K562 (cell line): Measurements from ENCODE around the gene CTNNA3. TPM values are rescaled to one million over a fixed set of nuclear protein-coding genes. Genes with fewer than 3 reads are reported as not detected.

ENCODE experiments used
- ATAC-seq: fragments of 200-7000 bp; cut with Tn5 transposase; 3 replicates; pipeline ENCODE4 v1.9.1; 2020; ENCODE audit warnings: moderate library complexity
- BruUV-seq: library from RNA; stranded (reverse); fragments of 400-500 nt; replicated peaks from 2 replicates; lab custom pipeline; 2021; lab: Mats Ljungman, UMichigan
- CTCF ChIA-PET: fragments of 300-600 bp; formaldehyde crosslinking; extraction: SDS; loops from one replicate; lab custom pipeline; 2021; ENCODE audit warnings: low intra/inter-chr PET ratio; lab: Yijun Ruan, JAX
- POLR2A ChIA-PET: fragments of 300-600, 350-650 bp; sonication (Branson Sonifier 250); formaldehyde crosslinking; extraction: SDS; loops from one replicate; lab custom pipeline; 2021; ENCODE audit warnings: antibody characterized with exemption, inconsistent platforms; lab: Yijun Ruan, JAX
- DNase-seq, 4 experiments: peaks; one replicate each; pipeline versions ENCODE4 v3.0.0 to v3.0.0-alpha.2; 2011 to 2018; ENCODE audit warnings: low spot score in 3 of 4, mixed read lengths in 3 of 4; ENCODE audit errors: extremely low read depth in 1 of 4
- FAIRE-seq: peaks from 2 replicates; lab custom pipeline; 2011; peaks lifted over from hg19 to GRCh38; lab: Jason Lieb, UNC
- H2AFZ ChIP-seq: 2 replicates; pipeline ENCODE4 v1.6.0; 2011; ENCODE audit warnings: low read depth, low read length, control low read depth, inconsistent platforms
- H3K27ac ChIP-seq: fragments of 200-600 bp; 3 replicates; pipeline ENCODE4 v1.8.0; 2011; ENCODE audit warnings: low read depth, mild to moderate bottlenecking, control low read depth, inconsistent platforms, low read length, moderate library complexity, mixed read lengths; ENCODE audit errors: extremely low read depth
- H3K27me3 ChIP-seq, 2 experiments: fragments of 300-600 bp in 1 of 2; 2 replicates in 1 of 2; 3 replicates in 1 of 2; pipeline versions ENCODE4 v1.6.0 to v1.8.0; 2011; ENCODE audit warnings: inconsistent platforms in 2 of 2, low read length in 2 of 2, mild to moderate bottlenecking in 1 of 2, mixed read lengths in 1 of 2, moderate library complexity in 1 of 2; ENCODE audit not compliant: control insufficient read depth in 2 of 2, insufficient read depth in 2 of 2
- H3K36me3 ChIP-seq: fragments of 300-600 bp; 3 replicates; pipeline ENCODE4 v1.8.0; 2011; ENCODE audit warnings: mild to moderate bottlenecking, low read length, inconsistent platforms; ENCODE audit not compliant: control insufficient read depth, insufficient read depth
- H3K4me1 ChIP-seq, 2 experiments: fragments of 200-600 bp in 1 of 2; replicated peaks in 1 of 2; 2 replicates in 1 of 2; 3 replicates in 1 of 2; pipeline versions ENCODE4 v1.5.1 to v1.8.0; 2011; ENCODE audit warnings: inconsistent platforms in 2 of 2, low read length in 2 of 2, mild to moderate bottlenecking in 1 of 2, mixed read lengths in 1 of 2, moderate library complexity in 1 of 2; ENCODE audit not compliant: control insufficient read depth in 2 of 2, insufficient read depth in 2 of 2
- H3K4me2 ChIP-seq: 2 replicates; pipeline ENCODE4 v1.6.1; 2011; ENCODE audit warnings: low read length, control low read depth, inconsistent platforms, mixed read lengths; ENCODE audit not compliant: insufficient read depth
- H3K4me3 ChIP-seq: fragments of 200-600 bp; sonication (generic), shearing (Covaris generic); 2 replicates; pipeline ENCODE4 v1.5.1; 2016; ENCODE audit warnings: control low read depth, inconsistent platforms
- H3K79me2 ChIP-seq: fragments of 200-600 bp; 3 replicates; pipeline ENCODE4 v1.8.0; 2011; ENCODE audit warnings: low read length, inconsistent platforms; ENCODE audit not compliant: control insufficient read depth, insufficient read depth
- H3K9ac ChIP-seq, 2 experiments: 2 replicates each; pipeline versions ENCODE4 v1.6.0 to v1.6.1; 2011; ENCODE audit warnings: low read depth in 2 of 2, low read length in 2 of 2, control low read depth in 1 of 2, inconsistent platforms in 1 of 2, mild to moderate bottlenecking in 1 of 2, mixed read lengths in 1 of 2; ENCODE audit not compliant: insufficient read depth in 1 of 2
- H3K9me1 ChIP-seq: one replicate; pipeline ENCODE4 v1.6.0; 2011; ENCODE audit warnings: inconsistent platforms, mild to moderate bottlenecking, low read length, moderate library complexity; ENCODE audit not compliant: control insufficient read depth, insufficient read depth
- H3K9me3 ChIP-seq: replicated peaks from 2 replicates; pipeline ENCODE4 v1.5.1; 2011; ENCODE audit warnings: low read depth, low read length, inconsistent platforms; ENCODE audit not compliant: control insufficient read depth, insufficient read depth
- H4K20me1 ChIP-seq: replicated peaks from 2 replicates; pipeline ENCODE4 v1.6.1; 2011; ENCODE audit warnings: low read length, inconsistent platforms, mixed read lengths; ENCODE audit not compliant: control insufficient read depth, insufficient read depth
- ADNP ChIP-seq: fragments of 200-800 bp; sonication (Bioruptor generic); IDR thresholded peaks from 2 replicates; pipeline ENCODE4 v1.6.1; 2016; ENCODE audit warnings: missing genetic modification characterization, missing compliant biosample characterization
- GTF2E2 ChIP-seq: fragments of 200-800 bp; sonication (Bioruptor generic); IDR thresholded peaks from 2 replicates; pipeline ENCODE4 v1.6.1; 2016; ENCODE audit warnings: missing genetic modification characterization, missing compliant biosample characterization
- MBD1 ChIP-seq: fragments of 250-450 bp; sonication (Bioruptor Pico); IDR thresholded peaks from 2 replicates; pipeline ENCODE4 v1.8.0; 2022; ENCODE audit warnings: inconsistent platforms
- NFIX ChIP-seq: fragments of 250-450 bp; sonication (Bioruptor Pico); IDR thresholded peaks from 2 replicates; pipeline ENCODE4 v1.4.0; 2020; ENCODE audit warnings: low read depth, mild to moderate bottlenecking, moderate library complexity
- NRF1 ChIP-seq, 2 experiments: fragments of 450-650 bp; IDR thresholded peaks in 1 of 2; conservative IDR thresholded peaks in 1 of 2; 2 replicates each; pipeline ENCODE4 v1.6.1; 2014; ENCODE audit warnings: mild to moderate bottlenecking in 2 of 2
- PKNOX1 ChIP-seq: fragments of 450-650 bp; IDR thresholded peaks from 2 replicates; pipeline ENCODE4 v1.6.1; 2016
- ZFX ChIP-seq: sonication (generic); formaldehyde crosslinking; IDR thresholded peaks from 2 replicates; pipeline ENCODE4 v1.8.0; 2022; ENCODE audit warnings: mild to moderate bottlenecking, missing genetic modification reagents, moderate library complexity
- ZKSCAN8 ChIP-seq: fragments of 200-800 bp; sonication (Bioruptor generic); IDR thresholded peaks from 2 replicates; pipeline ENCODE4 v1.6.1; 2016; ENCODE audit warnings: missing genetic modification characterization, missing compliant biosample characterization
- ZNF274 ChIP-seq: IDR thresholded peaks from 2 replicates; pipeline ENCODE4 v1.6.1; 2011; ENCODE audit warnings: low read depth, mild to moderate bottlenecking, low read length, moderate library complexity, borderline replicate concordance
- ZNF445 ChIP-seq: fragments of 250-450 bp; sonication (Bioruptor Pico); IDR thresholded peaks from 2 replicates; pipeline ENCODE4 v1.4.0; 2020; ENCODE audit warnings: low read depth, mild to moderate bottlenecking, moderate library complexity
- WGBS: fragments of 100-300 bp; shearing (Covaris generic); methylation state at CpG from one replicate; pipeline ENCODE4 v1.1.6; 2016; ENCODE audit warnings: low coverage, mixed read lengths; ENCODE audit not compliant: insufficient coverage; ENCODE audit errors: missing lambda C conversion rate; 5-methylcytosine and 5-hydroxymethylcytosine counted together
- in situ Hi-C: fragments of 300-500 bp; cut with MboI; formaldehyde crosslinking; loops from 4 replicates; pipeline ENCODE4 v1.15.0; 2018; ENCODE audit warnings: inconsistent platforms, mixed read lengths
- intact Hi-C: fragments of 100-400 bp; cut with micrococcal nuclease; formaldehyde crosslinking; loops from 2 replicates; pipeline ENCODE4 v1.14.2; 2022
- polyA plus RNA-seq, 8 experiments: library from polyadenylated mRNA; depleted of rRNA in 4 of 8; stranded (reverse) in 5 of 8; unstranded in 3 of 8; fragments of >200 nt; fragmentation: Nextera tagmentation in 2 of 8; fragmentation: Illumina TruSeq in 1 of 8; extraction: Ambion mirVana in 2 of 8; extraction: Trizol in 1 of 8; gene quantifications; 2 replicates each; pipeline versions ENCODE4 v1.2.1 to v1.2.3, GENCODE V29; 2011 to 2014; ENCODE audit warnings: inconsistent platforms in 1 of 8, missing spikeins in 1 of 8
- total RNA-seq, 7 experiments: library from RNA; depleted of rRNA in 6 of 7; stranded (reverse); fragments of >200 nt in 6 of 7; fragmentation: Illumina TruSeq in 2 of 7; extraction: Trizol in 2 of 7; gene quantifications; 2 replicates each; pipeline versions ENCODE4 v1.2.1 to v1.2.3, GENCODE V29; 2011 to 2021; ENCODE audit warnings: low replicate concordance in 1 of 7
- TF ChIP-seq, protein P1 (sequence below): fragments of 200-400 bp; formaldehyde crosslinking; IDR thresholded peaks from 2 replicates; pipeline ENCODE4 v1.6.1; 2017; ENCODE audit warnings: mild to moderate bottlenecking, low read depth, low read length, moderate library complexity
- TF ChIP-seq, protein P2 (sequence below): fragments of 150-350 bp; conservative IDR thresholded peaks from 2 replicates; pipeline ENCODE4 v1.6.1; 2014; ENCODE audit warnings: low read length

The CTNNA3 gene
- total and polyA plus RNA-seq, 9 of the 15 experiments (the other 6 are each of a cell fraction or from before 2014, with no cell fraction given) = 0.04 TPM; not detected in 8

DNA sequence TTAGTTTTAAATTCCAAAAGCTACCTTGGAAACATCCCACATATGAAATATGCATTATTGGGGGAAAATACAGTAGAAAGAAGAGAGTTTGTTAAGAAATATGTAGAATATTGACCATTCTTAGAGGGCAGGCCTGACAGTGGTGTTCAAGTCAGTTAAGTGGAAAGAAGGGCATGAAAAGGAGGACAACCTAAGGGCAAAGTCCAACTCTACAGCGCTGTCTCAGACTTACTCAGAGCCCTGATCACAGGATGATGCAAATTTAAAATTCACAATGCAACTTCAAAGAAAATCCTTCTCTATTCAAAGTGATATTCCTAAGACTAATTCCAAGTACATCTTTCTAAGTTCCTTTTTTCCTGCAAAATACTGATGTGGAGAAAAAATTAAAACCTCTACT lies 909.3 kb downstream of the CTNNA3 start:
- BruUV-seq = no TSS peak
- TF ChIP-seq PKNOX1 (no peak), ZNF445 (CRISPR knock-in tag) (no peak), ADNP (tag) (no peak), MBD1 (CRISPR knock-in tag) (no peak), ZNF274 (no peak), ZFX (CRISPR knock-in tag) (no peak), GTF2E2 (tag) (no peak), ZKSCAN8 (CRISPR knock-in tag) (no peak), NRF1 (conservative IDR thresholded peaks at IDR 0.05 in 1 of 2, IDR thresholded peaks at IDR 0.05 in 1 of 2) (no peak), NFIX (no peak)
- TF ChIP-seq, protein P1, sequence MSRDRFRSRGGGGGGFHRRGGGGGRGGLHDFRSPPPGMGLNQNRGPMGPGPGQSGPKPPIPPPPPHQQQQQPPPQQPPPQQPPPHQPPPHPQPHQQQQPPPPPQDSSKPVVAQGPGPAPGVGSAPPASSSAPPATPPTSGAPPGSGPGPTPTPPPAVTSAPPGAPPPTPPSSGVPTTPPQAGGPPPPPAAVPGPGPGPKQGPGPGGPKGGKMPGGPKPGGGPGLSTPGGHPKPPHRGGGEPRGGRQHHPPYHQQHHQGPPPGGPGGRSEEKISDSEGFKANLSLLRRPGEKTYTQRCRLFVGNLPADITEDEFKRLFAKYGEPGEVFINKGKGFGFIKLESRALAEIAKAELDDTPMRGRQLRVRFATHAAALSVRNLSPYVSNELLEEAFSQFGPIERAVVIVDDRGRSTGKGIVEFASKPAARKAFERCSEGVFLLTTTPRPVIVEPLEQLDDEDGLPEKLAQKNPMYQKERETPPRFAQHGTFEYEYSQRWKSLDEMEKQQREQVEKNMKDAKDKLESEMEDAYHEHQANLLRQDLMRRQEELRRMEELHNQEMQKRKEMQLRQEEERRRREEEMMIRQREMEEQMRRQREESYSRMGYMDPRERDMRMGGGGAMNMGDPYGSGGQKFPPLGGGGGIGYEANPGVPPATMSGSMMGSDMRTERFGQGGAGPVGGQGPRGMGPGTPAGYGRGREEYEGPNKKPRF = no peak
- TF ChIP-seq, protein P2, sequence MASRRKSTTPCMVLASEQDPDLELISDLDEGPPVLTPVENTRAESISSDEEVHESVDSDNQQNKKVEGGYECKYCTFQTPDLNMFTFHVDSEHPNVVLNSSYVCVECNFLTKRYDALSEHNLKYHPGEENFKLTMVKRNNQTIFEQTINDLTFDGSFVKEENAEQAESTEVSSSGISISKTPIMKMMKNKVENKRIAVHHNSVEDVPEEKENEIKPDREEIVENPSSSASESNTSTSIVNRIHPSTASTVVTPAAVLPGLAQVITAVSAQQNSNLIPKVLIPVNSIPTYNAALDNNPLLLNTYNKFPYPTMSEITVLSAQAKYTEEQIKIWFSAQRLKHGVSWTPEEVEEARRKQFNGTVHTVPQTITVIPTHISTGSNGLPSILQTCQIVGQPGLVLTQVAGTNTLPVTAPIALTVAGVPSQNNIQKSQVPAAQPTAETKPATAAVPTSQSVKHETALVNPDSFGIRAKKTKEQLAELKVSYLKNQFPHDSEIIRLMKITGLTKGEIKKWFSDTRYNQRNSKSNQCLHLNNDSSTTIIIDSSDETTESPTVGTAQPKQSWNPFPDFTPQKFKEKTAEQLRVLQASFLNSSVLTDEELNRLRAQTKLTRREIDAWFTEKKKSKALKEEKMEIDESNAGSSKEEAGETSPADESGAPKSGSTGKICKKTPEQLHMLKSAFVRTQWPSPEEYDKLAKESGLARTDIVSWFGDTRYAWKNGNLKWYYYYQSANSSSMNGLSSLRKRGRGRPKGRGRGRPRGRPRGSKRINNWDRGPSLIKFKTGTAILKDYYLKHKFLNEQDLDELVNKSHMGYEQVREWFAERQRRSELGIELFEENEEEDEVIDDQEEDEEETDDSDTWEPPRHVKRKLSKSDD = no peak
- FAIRE-seq (no peak), DNase-seq (no peak), ATAC-seq (no peak)
- 0% methylated on average over 1 of the region's 1 CpG for WGBS
- Histone ChIP-seq H3K79me2 (no peaks in the 10 kb centered on the region), H3K9ac (no peak overlapping the region), H3K27ac (no peak overlapping the region), H3K4me3 (no peak overlapping the region), H2AFZ (no peak overlapping the region), H3K27me3 (no peaks in the 10 kb centered on the region), H3K4me2 (no peak overlapping the region), H3K4me1 (no peaks in the 10 kb centered on the region), H3K9me3 (peaks cover 2% of the 10 kb centered on the region; the same call in 1 of the 2 replicates), H3K9me1 (no peaks in the 10 kb centered on the region), H3K36me3 (no peaks in the 10 kb centered on the region), H4K20me1 (no peaks in the 10 kb centered on the region)
- ChIA-PET POLR2A (no interaction called here), CTCF (no interaction called here)
- in situ Hi-C loops (no loop called here), intact Hi-C loops (no loop called here)
